ENCODE data around the gene RFLNA. TPM values are rescaled to one million over a fixed set of nuclear protein-coding genes. Genes with fewer than 3 reads are reported as not detected.
"Not testable (repeated sequence)": the region's sequence is repeated elsewhere in the genome, so short reads cannot be mapped to it uniquely, and the experiment has no call there.

Gene RFLNA
- total RNA-seq, 2 experiments from 2014 or later, result not detected

GRCh38 chr12:124292385-124292784, 2.5 kb upstream of the RFLNA start:
- ChIA-PET POLR2A (no interaction called here), CTCF (no interaction called here)
- peaks cover 29% of the 10 kb centered on the region for H3K27me3 Mint-ChIP-seq
- H3K9me3 Mint-ChIP-seq, result no peaks in the 10 kb centered on the region
- H3K4me3 Mint-ChIP-seq, result no peak overlapping the region
- H3K36me3 Mint-ChIP-seq (ENCODE audit: low read depth), result no peaks in the 10 kb centered on the region
- no peak for DNase-seq
- H3K4me1 Mint-ChIP-seq, result no peaks in the 10 kb centered on the region
- H3K27ac Mint-ChIP-seq, result no peak overlapping the region

- no peak overlapping the region for H3K4me3 Mint-ChIP-seq
- no peak overlapping the region for H3K27ac Mint-ChIP-seq
- H3K36me3 Mint-ChIP-seq (ENCODE audit: low read depth), result no peaks in the 10 kb centered on the region
- peaks cover 31% of the 10 kb centered on the region for H3K27me3 Mint-ChIP-seq
- ChIA-PET CTCF (no interaction called here), POLR2A (no interaction called here)
- no peaks in the 10 kb centered on the region for H3K9me3 Mint-ChIP-seq
- DNase-seq, result no peak
- H3K4me1 Mint-ChIP-seq, result no peaks in the 10 kb centered on the region
Observed at GRCh38 chr12:124293286-124294003, 1.4 kb upstream of the RFLNA start.

GRCh38 chr12:124295431-124296058, 652 bp downstream of the RFLNA start:
- no peaks in the 10 kb centered on the region for H3K36me3 Mint-ChIP-seq (ENCODE audit: low read depth)
- H3K4me3 Mint-ChIP-seq, result no peak overlapping the region
- peaks cover 31% of the 10 kb centered on the region for H3K27me3 Mint-ChIP-seq
- ChIA-PET CTCF (no interaction called here), POLR2A (no interaction called here)
- H3K4me1 Mint-ChIP-seq, result no peaks in the 10 kb centered on the region
- no peaks in the 10 kb centered on the region for H3K9me3 Mint-ChIP-seq
- no peak overlapping the region for H3K27ac Mint-ChIP-seq
- no peak for DNase-seq

GRCh38 chr12:124296295-124296915, 1.5 kb downstream of the RFLNA start:
- ChIA-PET POLR2A (no interaction called here), CTCF (no interaction called here)
- Mint-ChIP-seq H3K27ac (no peak overlapping the region), H3K9me3 (no peaks in the 10 kb centered on the region), H3K4me1 (no peaks in the 10 kb centered on the region), H3K36me3 (ENCODE audit: low read depth) (no peaks in the 10 kb centered on the region), H3K4me3 (no peak overlapping the region), H3K27me3 (peaks cover 31% of the 10 kb centered on the region)
- no peak for DNase-seq

GRCh38 chr12:124296916-124297351, 2.0 kb downstream of the RFLNA start:
- ChIA-PET POLR2A (no interaction called here), CTCF (no interaction called here)
- no peaks in the 10 kb centered on the region for H3K36me3 Mint-ChIP-seq (ENCODE audit: low read depth)

GRCh38 chr12:124297389-124297788, 2.5 kb downstream of the RFLNA start:
- DNase-seq, result no peak
- CTCF ChIA-PET, result no interaction called here
- H3K27me3 Mint-ChIP-seq, result peaks cover 31% of the 10 kb centered on the region
- no peak overlapping the region for H3K4me3 Mint-ChIP-seq
- no peaks in the 10 kb centered on the region for H3K9me3 Mint-ChIP-seq
- no peak overlapping the region for H3K27ac Mint-ChIP-seq
- H3K36me3 Mint-ChIP-seq (ENCODE audit: low read depth), result no peaks in the 10 kb centered on the region
- POLR2A ChIA-PET, result no interaction called here
- H3K4me1 Mint-ChIP-seq, result no peaks in the 10 kb centered on the region

More at GRCh38 chr12:124296916-124297351, 2.0 kb downstream of the RFLNA start:
- Mint-ChIP-seq H3K27ac (no peak overlapping the region), H3K4me3 (no peak overlapping the region), H3K27me3 (peaks cover 31% of the 10 kb centered on the region), H3K4me1 (no peaks in the 10 kb centered on the region), H3K9me3 (no peaks in the 10 kb centered on the region)
- no peak for DNase-seq

- H3K4me3 Mint-ChIP-seq, result no peak overlapping the region
- ChIA-PET POLR2A (no interaction called here), CTCF (no interaction called here)
- DNase-seq, result no peak
- no peaks in the 10 kb centered on the region for H3K4me1 Mint-ChIP-seq
- H3K36me3 Mint-ChIP-seq (ENCODE audit: low read depth), result no peaks in the 10 kb centered on the region
- H3K27ac Mint-ChIP-seq, result no peak overlapping the region
- no peaks in the 10 kb centered on the region for H3K9me3 Mint-ChIP-seq
- peaks cover 29% of the 10 kb centered on the region for H3K27me3 Mint-ChIP-seq
Observed at GRCh38 chr12:124297856-124298255, 3.0 kb downstream of the RFLNA start.

GRCh38 chr12:124298685-124299410, 4.0 kb downstream of the RFLNA start:
- H3K9me3 Mint-ChIP-seq, result no peaks in the 10 kb centered on the region
- DNase-seq, result no peak
- no peak overlapping the region for H3K4me3 Mint-ChIP-seq
- no peaks in the 10 kb centered on the region for H3K4me1 Mint-ChIP-seq
- ChIA-PET CTCF (no interaction called here), POLR2A (no interaction called here)
- H3K27me3 Mint-ChIP-seq, result peaks cover 27% of the 10 kb centered on the region
- H3K27ac Mint-ChIP-seq, result no peak overlapping the region
- no peaks in the 10 kb centered on the region for H3K36me3 Mint-ChIP-seq (ENCODE audit: low read depth)

- H3K4me1 Mint-ChIP-seq, result no peaks in the 10 kb centered on the region
- CTCF ChIA-PET, result no interaction called here
Observed at GRCh38 chr12:124299628-124300388, 4.9 kb downstream of the RFLNA start.

GRCh38 chr12:124300657-124301056, 5.8 kb downstream of the RFLNA start:
- H3K36me3 Mint-ChIP-seq (ENCODE audit: low read depth); H3K27ac Mint-ChIP-seq; H3K4me3 Mint-ChIP-seq; H3K4me1 Mint-ChIP-seq; DNase-seq; CTCF ChIA-PET; POLR2A ChIA-PET; H3K9me3 Mint-ChIP-seq: not testable (repeated sequence)
- H3K27me3 Mint-ChIP-seq, result peaks cover 17% of the 10 kb centered on the region

More at GRCh38 chr12:124299628-124300388, 4.9 kb downstream of the RFLNA start:
- POLR2A ChIA-PET, result no interaction called here
- no peak overlapping the region for H3K27ac Mint-ChIP-seq
- H3K9me3 Mint-ChIP-seq, result no peaks in the 10 kb centered on the region
- H3K27me3 Mint-ChIP-seq, result peaks cover 17% of the 10 kb centered on the region
- no peaks in the 10 kb centered on the region for H3K36me3 Mint-ChIP-seq (ENCODE audit: low read depth)
- no peak for DNase-seq
- no peak overlapping the region for H3K4me3 Mint-ChIP-seq

GRCh38 chr12:124301084-124301654, 6.3 kb downstream of the RFLNA start:
- Mint-ChIP-seq H3K9me3 (no peaks in the 10 kb centered on the region), H3K36me3 (ENCODE audit: low read depth) (no peaks in the 10 kb centered on the region), H3K27me3 (peaks cover 14% of the 10 kb centered on the region), H3K4me3 (no peak overlapping the region), H3K27ac (no peak overlapping the region), H3K4me1 (no peaks in the 10 kb centered on the region)
- CTCF ChIA-PET, result no interaction called here
- POLR2A ChIA-PET, result no interaction called here
- no peak for DNase-seq

GRCh38 chr12:124302241-124302806, 7.4 kb downstream of the RFLNA start:
- Mint-ChIP-seq H3K9me3 (no peaks in the 10 kb centered on the region), H3K36me3 (ENCODE audit: low read depth) (no peaks in the 10 kb centered on the region), H3K27me3 (peaks cover 2% of the 10 kb centered on the region), H3K27ac (no peak overlapping the region), H3K4me3 (no peak overlapping the region), H3K4me1 (no peaks in the 10 kb centered on the region)
- no peak for DNase-seq
- ChIA-PET POLR2A (no interaction called here), CTCF (no interaction called here)
